CD4-positive, alpha-beta T cell (primary cell): ENCODE measurements around the gene SLC12A3. TPM values are rescaled to one million over a fixed set of nuclear protein-coding genes. Genes with fewer than 3 reads are reported as not detected.

Experiments used
- ATAC-seq: fragments of 200-7000 bp; cut with Tn5 transposase; one replicate; pipeline ENCODE4 v1.10.0; 2022; ENCODE audit warnings: mild to moderate bottlenecking; ENCODE audit not compliant: poor library complexity
- CTCF ChIA-PET: fragments of 350-600 bp; sonication (Branson Sonifier 250); formaldehyde crosslinking; loops from one replicate; lab custom pipeline; 2021; ENCODE audit warnings: antibody characterized with exemption, inconsistent platforms; lab: Charles Lee
- POLR2A ChIA-PET: fragments of 350-600 bp; sonication (Branson Sonifier 250); formaldehyde crosslinking; loops from one replicate; lab custom pipeline; 2021; ENCODE audit warnings: antibody characterized with exemption, inconsistent platforms; lab: Charles Lee
- DNase-seq, 14 experiments: peaks; one replicate each; pipeline ENCODE4 v3.0.0-alpha.2; 2013 to 2020; ENCODE audit warnings: mixed read lengths in 2 of 14
- H3K27ac ChIP-seq, 2 donors: one replicate each; pipeline versions ENCODE4 v1.5.1 to v1.7.0; 2013; ENCODE audit warnings: low read length in 2 of 2, low read depth in 1 of 2, mild to moderate bottlenecking in 1 of 2
- H3K27me3 ChIP-seq, 2 experiments: 1 replicate in 1 of 2; 2 replicates in 1 of 2; pipeline versions ENCODE4 v1.6.1 to v1.7.0; 2013; ENCODE audit warnings: low read length in 2 of 2, control low read depth in 1 of 2, mild to moderate bottlenecking in 1 of 2, moderate library complexity in 1 of 2; ENCODE audit not compliant: insufficient read depth in 2 of 2, control insufficient read depth in 1 of 2
- H3K36me3 ChIP-seq: one replicate; pipeline ENCODE4 v1.6.1; 2013; ENCODE audit warnings: low read length, control low read depth; ENCODE audit not compliant: insufficient read depth
- H3K4me1 ChIP-seq: one replicate; pipeline ENCODE4 v1.6.1; 2013; ENCODE audit warnings: low read length, control low read depth; ENCODE audit not compliant: insufficient read depth
- H3K4me3 ChIP-seq: one replicate; pipeline ENCODE4 v1.5.1; 2013; ENCODE audit warnings: mild to moderate bottlenecking, low read length, moderate library complexity
- H3K9me3 ChIP-seq, 2 experiments: 1 replicate in 1 of 2; 2 replicates in 1 of 2; pipeline versions ENCODE4 v1.6.1 to v1.7.0; 2013; ENCODE audit warnings: low read length in 2 of 2, mild to moderate bottlenecking in 2 of 2, control low read depth in 1 of 2, moderate library complexity in 1 of 2; ENCODE audit not compliant: control insufficient read depth in 1 of 2, insufficient read depth in 1 of 2
- H3K27ac Mint-ChIP-seq: one replicate; pipeline ENCODE4 v1.8.0; 2020; ENCODE audit warnings: mixed read lengths
- H3K27me3 Mint-ChIP-seq: one replicate; pipeline ENCODE4 v1.8.0; 2021; ENCODE audit warnings: mixed read lengths
- H3K36me3 Mint-ChIP-seq: one replicate; pipeline ENCODE4 v1.8.0; 2021; ENCODE audit warnings: low read depth, mixed read lengths
- H3K4me1 Mint-ChIP-seq: one replicate; pipeline ENCODE4 v1.8.0; 2021; ENCODE audit warnings: low read depth, mixed read lengths
- H3K4me3 Mint-ChIP-seq: one replicate; pipeline ENCODE4 v1.8.0; 2020; ENCODE audit warnings: mild to moderate bottlenecking, mixed read lengths
- H3K9me3 Mint-ChIP-seq: one replicate; pipeline ENCODE4 v1.8.0; 2020; ENCODE audit warnings: mixed read lengths
- intact Hi-C, 2 experiments: fragments of 100-400 bp; cut with DNase I in 1 of 2; cut with micrococcal nuclease in 1 of 2; formaldehyde crosslinking; loops; one replicate each; pipeline versions ENCODE4 v1.15.1 to v1.9.0; 2023 to 2025; cut with DNase I, micrococcal nuclease
- total RNA-seq, 174 experiments: library from RNA in 2 of 174; stranded (reverse) in 2 of 174; gene quantifications; one replicate each; pipeline ENCODE4 v1.2.3 and lab custom pipeline; 2021 to 2026
- TF ChIP-seq, protein P1 (sequence below): fragments of 200-600 bp; IDR thresholded peaks from one replicate; pipeline ENCODE4 v1.8.0; 2022; ENCODE audit warnings: antibody characterized with exemption, mild to moderate bottlenecking

The SLC12A3 gene
- total RNA-seq, 2 experiments from 2014 or later, result not detected

DNA sequence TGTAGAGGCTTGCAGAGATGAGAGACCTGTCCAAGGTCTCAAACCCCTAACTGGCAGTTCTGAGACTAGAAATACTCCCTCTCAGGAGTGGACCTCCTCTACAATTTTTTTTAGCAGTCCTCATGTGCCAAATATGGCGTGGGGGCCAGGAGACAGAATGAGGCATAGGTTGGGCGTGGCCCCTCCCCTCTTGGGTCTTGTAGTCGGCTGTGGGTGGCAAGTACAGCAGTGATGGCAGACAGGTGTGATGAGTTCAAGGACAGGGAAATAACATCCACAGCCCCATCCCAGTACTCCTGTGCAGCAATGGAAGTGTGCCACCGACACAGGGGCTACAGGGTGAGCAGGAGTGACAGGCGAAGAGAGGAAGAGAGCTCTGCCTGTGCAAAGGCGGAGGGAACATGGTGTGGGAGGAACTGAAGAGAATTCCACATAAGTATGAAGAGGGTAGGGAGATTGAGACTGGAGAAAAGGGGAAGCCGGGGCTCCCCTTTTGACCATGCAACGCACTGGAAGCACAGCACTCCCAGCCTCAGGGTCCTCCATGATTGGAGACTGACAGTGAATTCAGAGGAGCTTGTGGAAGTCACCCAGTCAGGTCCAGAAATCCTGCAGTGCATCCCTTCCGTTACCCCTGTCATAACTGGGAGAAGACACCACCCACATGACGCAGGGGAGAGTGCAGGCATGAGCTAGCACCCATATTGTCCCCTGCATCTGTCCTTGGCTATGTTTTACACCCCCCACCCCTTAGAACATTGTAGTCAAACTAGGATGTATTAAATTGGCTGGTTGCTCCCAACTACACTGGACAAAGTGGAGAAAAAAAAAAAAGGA, 82.0 kb downstream of the SLC12A3 start:
- no peak for ATAC-seq
- Mint-ChIP-seq H3K4me1 (no peaks in the 10 kb centered on the region), H3K4me3 (no peak overlapping the region), H3K36me3 (peaks cover 35% of the 10 kb centered on the region), H3K27ac (no peak overlapping the region), H3K9me3 (no peaks in the 10 kb centered on the region), H3K27me3 (no peaks in the 10 kb centered on the region)
- no peak overlapping the region for H3K27ac ChIP-seq
- peaks cover 9% of the 10 kb centered on the region for H3K4me1 ChIP-seq
- no peaks in the 10 kb centered on the region for H3K27me3 ChIP-seq
- no peak for DNase-seq
- H3K9me3 ChIP-seq, result no peaks in the 10 kb centered on the region
- CTCF ChIA-PET, result interaction anchor here (0.7 kb wide), 1 partner anchor 164 kb away, joined by 4 read pairs; no protein-coding TSS in a partner anchor
- peaks cover 45% of the 10 kb centered on the region for H3K36me3 ChIP-seq
- POLR2A ChIA-PET, result interaction anchor here (0.6 to 7.5 kb wide), 5 partner anchors 9 to 263 kb away, joined by 3 to 51 read pairs (median 4); partner anchors contain the start of genes HERPUD1 and NLRC5
- H3K4me3 ChIP-seq, result no peak overlapping the region
- TF ChIP-seq, protein P1, sequence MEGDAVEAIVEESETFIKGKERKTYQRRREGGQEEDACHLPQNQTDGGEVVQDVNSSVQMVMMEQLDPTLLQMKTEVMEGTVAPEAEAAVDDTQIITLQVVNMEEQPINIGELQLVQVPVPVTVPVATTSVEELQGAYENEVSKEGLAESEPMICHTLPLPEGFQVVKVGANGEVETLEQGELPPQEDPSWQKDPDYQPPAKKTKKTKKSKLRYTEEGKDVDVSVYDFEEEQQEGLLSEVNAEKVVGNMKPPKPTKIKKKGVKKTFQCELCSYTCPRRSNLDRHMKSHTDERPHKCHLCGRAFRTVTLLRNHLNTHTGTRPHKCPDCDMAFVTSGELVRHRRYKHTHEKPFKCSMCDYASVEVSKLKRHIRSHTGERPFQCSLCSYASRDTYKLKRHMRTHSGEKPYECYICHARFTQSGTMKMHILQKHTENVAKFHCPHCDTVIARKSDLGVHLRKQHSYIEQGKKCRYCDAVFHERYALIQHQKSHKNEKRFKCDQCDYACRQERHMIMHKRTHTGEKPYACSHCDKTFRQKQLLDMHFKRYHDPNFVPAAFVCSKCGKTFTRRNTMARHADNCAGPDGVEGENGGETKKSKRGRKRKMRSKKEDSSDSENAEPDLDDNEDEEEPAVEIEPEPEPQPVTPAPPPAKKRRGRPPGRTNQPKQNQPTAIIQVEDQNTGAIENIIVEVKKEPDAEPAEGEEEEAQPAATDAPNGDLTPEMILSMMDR, result no peak
- intact Hi-C loops, result no loop called here

DNA sequence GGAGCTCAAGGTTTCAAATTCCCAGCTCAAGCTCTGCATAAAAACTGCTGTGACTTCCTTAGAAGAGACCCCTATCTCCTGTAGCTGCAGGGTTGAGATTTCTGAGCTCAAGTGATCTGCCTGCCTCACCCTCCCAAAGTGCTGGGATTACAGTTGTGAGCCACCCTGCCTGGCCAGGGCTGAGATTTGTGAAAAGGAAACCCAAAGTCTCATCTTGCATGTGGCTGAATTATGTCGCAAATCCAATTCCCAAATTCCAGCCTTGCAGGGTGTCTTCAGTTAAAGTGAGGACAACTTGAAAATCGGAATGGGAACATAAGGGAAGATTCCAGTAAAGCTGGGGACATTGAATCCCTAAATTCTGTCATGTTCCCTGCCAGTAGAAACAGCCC, 82.6 kb downstream of the SLC12A3 start:
- TF ChIP-seq, protein P1, result no peak
- ChIA-PET POLR2A (interaction anchor here (0.6 to 7.5 kb wide), 4 partner anchors 9 to 42 kb away, joined by 3 to 51 read pairs (median 4); partner anchors contain the start of genes HERPUD1 and NLRC5), CTCF (interaction anchor here (0.7 kb wide), 1 partner anchor 164 kb away, joined by 4 read pairs; no protein-coding TSS in a partner anchor)
- Histone ChIP-seq H3K27me3 (no peaks in the 10 kb centered on the region), H3K4me1 (peaks cover 9% of the 10 kb centered on the region), H3K9me3 (no peaks in the 10 kb centered on the region), H3K36me3 (peaks cover 39% of the 10 kb centered on the region), H3K27ac (no peak overlapping the region), H3K4me3 (no peak overlapping the region)
- Mint-ChIP-seq H3K4me3 (no peak overlapping the region), H3K4me1 (no peaks in the 10 kb centered on the region), H3K36me3 (peaks cover 29% of the 10 kb centered on the region), H3K27me3 (no peaks in the 10 kb centered on the region), H3K9me3 (no peaks in the 10 kb centered on the region), H3K27ac (no peak overlapping the region)
- DNase-seq (no peak), ATAC-seq (no peak)
- intact Hi-C loops, result no loop called here

DNA sequence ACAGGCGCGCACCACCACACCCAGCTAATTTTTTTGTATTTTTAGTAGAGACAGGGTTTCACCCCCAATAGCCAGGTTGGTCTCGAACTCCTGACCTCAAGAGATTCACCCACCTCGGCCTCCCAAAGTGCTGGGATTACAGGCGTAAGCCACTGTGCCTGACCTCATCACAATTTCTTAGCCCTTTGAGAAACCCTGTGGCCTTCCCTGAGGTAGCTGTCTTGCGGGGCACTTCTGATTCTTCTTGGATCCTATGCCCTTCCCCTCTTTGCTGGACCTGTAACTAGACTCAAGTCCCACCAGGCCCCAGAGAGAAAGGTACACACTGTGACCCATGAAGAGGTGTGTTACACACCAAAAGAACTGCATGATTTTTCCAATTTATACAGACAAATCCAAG, 83.2 kb downstream of the SLC12A3 start:
- no peaks in the 10 kb centered on the region for H3K9me3 Mint-ChIP-seq
- ChIA-PET POLR2A (interaction anchor here (1.3 to 7.5 kb wide), 2 partner anchors 10 to 15 kb away, joined by 5 to 51 read pairs; partner anchors contain the start of gene HERPUD1), CTCF (no interaction called here)
- H3K27ac Mint-ChIP-seq, result no peak overlapping the region
- Histone ChIP-seq H3K9me3 (no peaks in the 10 kb centered on the region), H3K27ac (no peak overlapping the region), H3K4me1 (peaks cover 5% of the 10 kb centered on the region), H3K4me3 (no peak overlapping the region), H3K27me3 (no peaks in the 10 kb centered on the region), H3K36me3 (peaks cover 33% of the 10 kb centered on the region)
- intact Hi-C loops, result no loop called here
- H3K27me3 Mint-ChIP-seq, result no peaks in the 10 kb centered on the region
- H3K4me1 Mint-ChIP-seq, result no peaks in the 10 kb centered on the region
- peaks cover 23% of the 10 kb centered on the region for H3K36me3 Mint-ChIP-seq
- ATAC-seq, result no peak
- no peak for DNase-seq
- TF ChIP-seq, protein P1, result no peak
- H3K4me3 Mint-ChIP-seq, result no peak overlapping the region
